HepG2 (cell line): ENCODE measurements around the gene KCNQ2. TPM values are rescaled to one million over a fixed set of nuclear protein-coding genes. Genes with fewer than 3 reads are reported as not detected.

Source experiments
- CC2D1A ChIP-seq: sonication (generic); formaldehyde crosslinking; IDR thresholded peaks from 2 replicates; pipeline ENCODE4 v1.8.1; 2023; ENCODE audit warnings: mild to moderate bottlenecking, missing genetic modification reagents
- E2F2 ChIP-seq: sonication (generic); formaldehyde crosslinking; IDR thresholded peaks from 2 replicates; pipeline ENCODE4 v1.4.0; 2020; ENCODE audit warnings: missing genetic modification reagents, borderline replicate concordance
- FOXA3 ChIP-seq: IDR thresholded peaks from 2 replicates; pipeline ENCODE4 v1.6.1; 2016; ENCODE audit warnings: missing genetic modification reagents, missing compliant biosample characterization
- FOXK1 ChIP-seq: sonication (generic); formaldehyde crosslinking; IDR thresholded peaks from 2 replicates; pipeline ENCODE4 v1.4.0; 2020; ENCODE audit warnings: low read depth, missing genetic modification reagents, borderline replicate concordance
- FOXM1 ChIP-seq: sonication (generic); formaldehyde crosslinking; IDR thresholded peaks from 2 replicates; pipeline ENCODE4 v1.5.0; 2020; ENCODE audit warnings: missing genetic modification reagents
- HNRNPK ChIP-seq: fragments of 200-400 bp; formaldehyde crosslinking; IDR thresholded peaks from 2 replicates; pipeline ENCODE4 v1.6.1; 2018; ENCODE audit warnings: low read length, low read depth, moderate library complexity, mild to moderate bottlenecking; ENCODE audit not compliant: poor library complexity, severe bottlenecking
- HOXA9 ChIP-seq: sonication (generic); formaldehyde crosslinking; IDR thresholded peaks from 2 replicates; pipeline ENCODE4 v1.8.1; 2022; ENCODE audit warnings: missing genetic modification reagents, mild to moderate bottlenecking, moderate library complexity, borderline replicate concordance
- LCORL ChIP-seq, 2 experiments: fragments of 450-650 bp in 1 of 2; sonication (generic) in 1 of 2; formaldehyde crosslinking in 1 of 2; IDR thresholded peaks; 2 replicates each; pipeline versions ENCODE4 v1.5.0 to v1.6.1; 2017 to 2020; ENCODE audit warnings: antibody characterized with exemption in 1 of 2, missing genetic modification reagents in 1 of 2
- NR2F2 ChIP-seq: IDR thresholded peaks from 2 replicates; pipeline ENCODE4 v1.6.1; 2012; ENCODE audit warnings: low read depth, inconsistent platforms, borderline replicate concordance
- POGK ChIP-seq: sonication (generic); formaldehyde crosslinking; conservative IDR thresholded peaks from 2 replicates; pipeline ENCODE4 v1.8.0; 2022; ENCODE audit warnings: mild to moderate bottlenecking, moderate library complexity, missing genetic modification reagents
- PREB ChIP-seq: sonication (generic); formaldehyde crosslinking; IDR thresholded peaks from 2 replicates; pipeline ENCODE4 v1.4.0; 2020; ENCODE audit warnings: missing genetic modification reagents
- RERE ChIP-seq: IDR thresholded peaks from 2 replicates; pipeline ENCODE4 v1.6.1; 2016; ENCODE audit warnings: low read depth, missing genetic modification reagents, missing compliant biosample characterization
- THAP7 ChIP-seq: sonication (generic); formaldehyde crosslinking; IDR thresholded peaks from 2 replicates; pipeline ENCODE4 v1.8.1; 2023; ENCODE audit warnings: mild to moderate bottlenecking, missing genetic modification reagents
- ZNF468 ChIP-seq: sonication (generic); formaldehyde crosslinking; IDR thresholded peaks from 2 replicates; pipeline ENCODE4 v1.8.0; 2022; ENCODE audit warnings: mild to moderate bottlenecking, moderate library complexity, missing genetic modification reagents
- ZNF549 ChIP-seq: sonication (generic); formaldehyde crosslinking; IDR thresholded peaks from 2 replicates; pipeline ENCODE4 v1.5.0; 2020; ENCODE audit warnings: missing genetic modification reagents
- ZNF709 ChIP-seq: sonication (generic); formaldehyde crosslinking; IDR thresholded peaks from 2 replicates; pipeline ENCODE4 v1.5.0; 2020; ENCODE audit warnings: mild to moderate bottlenecking, missing genetic modification reagents
- polyA plus RNA-seq, 8 experiments: library from polyadenylated mRNA; depleted of rRNA in 3 of 8; stranded (reverse) in 7 of 8; unstranded in 1 of 8; fragments of >200 nt; fragmentation: Illumina TruSeq in 4 of 8; extraction: Trizol in 4 of 8; gene quantifications; 2 replicates each; pipeline versions ENCODE4 v1.2.1 to v1.2.3, GENCODE V29; 2011 to 2016; ENCODE audit warnings: low read depth in 4 of 8, missing spikeins in 1 of 8, mixed read lengths in 1 of 8; ENCODE audit not compliant: insufficient read depth in 1 of 8
- total RNA-seq, 5 experiments: library from RNA; depleted of rRNA; stranded (reverse); fragments of >200 nt; fragmentation: Illumina TruSeq; extraction: Trizol; gene quantifications; 2 replicates each; pipeline ENCODE4 v1.2.3, GENCODE V29; 2016; ENCODE audit warnings: low read depth in 1 of 5

KCNQ2 gene
- total and polyA plus RNA-seq, 2 of the 13 experiments (the other 11 are each of a cell fraction or from before 2014, with no cell fraction given): not detected

- TF ChIP-seq HOXA9 (CRISPR knock-in tag) (no peak), ZNF468 (CRISPR knock-in tag) (no peak), FOXK1 (CRISPR knock-in tag) (no peak; the same call in 1 of the 2 replicates), E2F2 (CRISPR knock-in tag) (no peak), ZNF709 (CRISPR knock-in tag) (no peak), PREB (CRISPR knock-in tag) (no peak), HNRNPK (no peak), THAP7 (no peak), CC2D1A (no peak), POGK (CRISPR knock-in tag) (no peak), FOXM1 (no peak), FOXA3 (no peak), LCORL (IDR thresholded peaks at IDR 0.05) (no peak), LCORL (CRISPR knock-in tag; IDR thresholded peaks at IDR 0.05) (no peak; the same call in 1 of the 2 replicates), NR2F2 (peak; percentile 86), ZNF549 (CRISPR knock-in tag) (no peak), RERE (CRISPR knock-in tag) (no peak)
Measured at GRCh38 chr20:63376283-63377250, 95.9 kb downstream of the KCNQ2 start (continued).
